Occipital lobe (tissue), 2 donors: ENCODE data around the gene PDE4B. TPM values are rescaled to one million over a fixed set of nuclear protein-coding genes. Genes with fewer than 3 reads are reported as not detected.

Experiments
- DNase-seq: peaks from one replicate; lab custom pipeline; 2025; lab: John Stamatoyannopoulos, UW
- total RNA-seq: library from RNA; depleted of rRNA; stranded (reverse); fragments of >200 nt; gene quantifications from one replicate; pipeline ENCODE4 v1.2.3, GENCODE V29; 2014

The PDE4B gene
- total RNA-seq, 1 donor from 2014 or later = 77.8 TPM

- no peak for DNase-seq
Observed at GRCh38 chr1:66237722-66238479, 445.2 kb downstream of the PDE4B start.

- DNase-seq = no peak
Observed at GRCh38 chr1:66239834-66240233, 447.1 kb downstream of the PDE4B start.

GRCh38 chr1:66240491-66241484 is 448.1 kb downstream of the PDE4B start:
- no peak for DNase-seq

- DNase-seq = peak; percentile 87
Observed at GRCh38 chr1:66242646-66243547, 450.2 kb downstream of the PDE4B start.

GRCh38 chr1:66243548-66244130 is 450.9 kb downstream of the PDE4B start:
- DNase-seq = no peak

- peak; percentile 78 for DNase-seq
Observed at GRCh38 chr1:66244429-66244828, 451.7 kb downstream of the PDE4B start.

- DNase-seq = no peak
Observed at GRCh38 chr1:66245691-66246090, 453.0 kb downstream of the PDE4B start.

GRCh38 chr1:66246351-66247269 is 453.9 kb downstream of the PDE4B start:
- no peak for DNase-seq

- no peak for DNase-seq
Observed at GRCh38 chr1:66247415-66248208, 454.9 kb downstream of the PDE4B start.

- no peak for DNase-seq
Observed at GRCh38 chr1:66248257-66248656, 455.6 kb downstream of the PDE4B start.

- DNase-seq = no peak
Observed at GRCh38 chr1:66248746-66249145, 456.1 kb downstream of the PDE4B start.

GRCh38 chr1:66250075-66250474 is 457.4 kb downstream of the PDE4B start:
- DNase-seq = no peak

GRCh38 chr1:66250478-66250877 is 457.8 kb downstream of the PDE4B start:
- DNase-seq = no peak

- no peak for DNase-seq
Observed at GRCh38 chr1:66251546-66251945, 458.9 kb downstream of the PDE4B start.

GRCh38 chr1:66253330-66253921 is 460.7 kb downstream of the PDE4B start:
- no peak for DNase-seq

- DNase-seq = no peak
Observed at GRCh38 chr1:66254785-66255184, 462.1 kb downstream of the PDE4B start.

- no peak for DNase-seq
Observed at GRCh38 chr1:66256629-66257572, 464.2 kb downstream of the PDE4B start.
